H54 (cell line): ENCODE results near the gene KCNK5.

Experiments
- DNase-seq: peaks from one replicate; pipeline ENCODE4 v3.0.0; 2011; ENCODE audit warnings: low spot score, mixed read lengths; ENCODE audit not compliant: insufficient read length
- FAIRE-seq: peaks from 3 replicates; lab custom pipeline; 2011; peaks lifted over from hg19 to GRCh38; lab: Jason Lieb, UNC
- POLR2A ChIP-seq: IDR thresholded peaks from 2 replicates; pipeline ENCODE4 v1.6.1; 2011; ENCODE audit warnings: low read depth, mild to moderate bottlenecking, low read length

The KCNK5 gene

GRCh38 chr6:39173270-39173669 lies 56.0 kb downstream of the KCNK5 start:
- no peak for FAIRE-seq
- no peak for TF ChIP-seq POLR2A
- DNase-seq = no peak

- no peak for FAIRE-seq
- DNase-seq = no peak
- no peak for TF ChIP-seq POLR2A
Measured at GRCh38 chr6:39172377-39172757, 56.9 kb downstream of the KCNK5 start.

- DNase-seq (no peak), FAIRE-seq (no peak)
- TF ChIP-seq POLR2A = no peak
Measured at GRCh38 chr6:39171489-39172376, 57.5 kb downstream of the KCNK5 start.

- DNase-seq (no peak), FAIRE-seq (no peak)
- no peak for TF ChIP-seq POLR2A
Measured at GRCh38 chr6:39170860-39171259, 58.4 kb downstream of the KCNK5 start.

GRCh38 chr6:39170389-39170788 lies 58.9 kb downstream of the KCNK5 start:
- FAIRE-seq (no peak), DNase-seq (no peak)
- no peak for TF ChIP-seq POLR2A

- TF ChIP-seq POLR2A = no peak
- FAIRE-seq = no peak
- DNase-seq = no peak
Measured at GRCh38 chr6:39169448-39170344, 59.6 kb downstream of the KCNK5 start.

- FAIRE-seq = no peak
- TF ChIP-seq POLR2A = no peak
- DNase-seq = no peak
Measured at GRCh38 chr6:39167866-39168625, 61.2 kb downstream of the KCNK5 start.

- FAIRE-seq (no peak), DNase-seq (no peak)
- no peak for TF ChIP-seq POLR2A
Measured at GRCh38 chr6:39167321-39167720, 62.0 kb downstream of the KCNK5 start.

GRCh38 chr6:39166912-39167290 lies 62.4 kb downstream of the KCNK5 start:
- DNase-seq (no peak), FAIRE-seq (no peak)

GRCh38 chr6:39166189-39166911 lies 62.9 kb downstream of the KCNK5 start:
- DNase-seq = peak; percentile 66
- TF ChIP-seq POLR2A = no peak
- no peak for FAIRE-seq

More at GRCh38 chr6:39166912-39167290, 62.4 kb downstream of the KCNK5 start:
- TF ChIP-seq POLR2A = no peak

GRCh38 chr6:39157511-39157910 lies 71.8 kb downstream of the KCNK5 start:
- FAIRE-seq = no peak
- no peak for DNase-seq

GRCh38 chr6:39156801-39157200 lies 72.5 kb downstream of the KCNK5 start:
- FAIRE-seq = no peak
- no peak for DNase-seq
- TF ChIP-seq POLR2A = no peak

More at GRCh38 chr6:39157511-39157910, 71.8 kb downstream of the KCNK5 start:
- no peak for TF ChIP-seq POLR2A

GRCh38 chr6:39154705-39155104 lies 74.6 kb downstream of the KCNK5 start:
- FAIRE-seq (no peak), DNase-seq (no peak)
- TF ChIP-seq POLR2A = no peak
